GM19452 (cell line): ENCODE measurements around the gene VPS52.

ENCODE experiments used
- ATAC-seq: cut with Tn5 transposase; IDR thresholded peaks from one replicate; pipeline ENCODE4 v1.9.1; 2021; ENCODE audit not compliant: unreplicated experiment

VPS52 gene

GRCh38 chr6:33212857-33213165 lies 58.9 kb downstream of the VPS52 start:
- ATAC-seq: no peak

- no peak for ATAC-seq
Observed at GRCh38 chr6:33211666-33212422, 59.8 kb downstream of the VPS52 start.

- no peak for ATAC-seq
Observed at GRCh38 chr6:33211136-33211535, 60.5 kb downstream of the VPS52 start.

GRCh38 chr6:33209856-33210255 lies 61.8 kb downstream of the VPS52 start:
- ATAC-seq: no peak

GRCh38 chr6:33208091-33208967 lies 63.3 kb downstream of the VPS52 start, which contains the start of gene RING1:
TSS of gene RING1 (plus strand) at chr6:33208500. CDS start at chr6:33208823, 323 bp downstream.
- ATAC-seq: peak; percentile 47

GRCh38 chr6:33207552-33208090 lies 64.1 kb downstream of the VPS52 start:
- no peak for ATAC-seq

GRCh38 chr6:33206864-33207551 lies 64.7 kb downstream of the VPS52 start:
- no peak for ATAC-seq

GRCh38 chr6:33206027-33206863 lies 65.4 kb downstream of the VPS52 start:
- no peak for ATAC-seq

GRCh38 chr6:33205191-33206026 lies 66.3 kb downstream of the VPS52 start:
- ATAC-seq: no peak

- ATAC-seq: no peak
Observed at GRCh38 chr6:33204415-33205190, 67.1 kb downstream of the VPS52 start, which contains the start of gene HSD17B8. TSS of gene HSD17B8 (plus strand) at chr6:33204655. CDS start at chr6:33204669, 14 bp downstream.

GRCh38 chr6:33204165-33204414 lies 67.6 kb downstream of the VPS52 start:
- no peak for ATAC-seq

- no peak for ATAC-seq
Observed at GRCh38 chr6:33203443-33204164, 68.1 kb downstream of the VPS52 start.

- ATAC-seq: no peak
Observed at GRCh38 chr6:33202799-33203198, 68.9 kb downstream of the VPS52 start.

- ATAC-seq: no peak
Observed at GRCh38 chr6:33201935-33202334, 69.7 kb downstream of the VPS52 start.

GRCh38 chr6:33201147-33201545 lies 70.5 kb downstream of the VPS52 start:
- no peak for ATAC-seq
